Activated CD8-positive, alpha-beta memory T cell treated with anti-CD3 and anti-CD28 coated beads, Interleukin-2, amount 10 ng/mL, durations not matched to agents 7 days and 5 days (primary cell): ENCODE measurements around the gene IGIP. TPM values are rescaled to one million over a fixed set of nuclear protein-coding genes. Genes with fewer than 3 reads are reported as not detected.

Source experiments
- ATAC-seq: fragments of 150-1000 bp; cut with Tn5 transposase; one replicate; pipeline ENCODE4 v1.10.0; 2021; ENCODE audit warnings: moderate library complexity
- CTCF ChIA-PET: fragments of 350-600 bp; sonication (Branson Sonifier 250); formaldehyde crosslinking; loops from one replicate; lab custom pipeline; 2021; ENCODE audit warnings: antibody characterized with exemption; lab: Charles Lee
- DNase-seq: peaks from one replicate; pipeline ENCODE4 v3.0.0-alpha.2; 2020
- H3K27ac Mint-ChIP-seq: one replicate; pipeline ENCODE4 v1.8.0; 2021; ENCODE audit warnings: mild to moderate bottlenecking, mixed read lengths
- H3K27me3 Mint-ChIP-seq: one replicate; pipeline ENCODE4 v1.8.0; 2021; ENCODE audit warnings: mixed read lengths
- H3K36me3 Mint-ChIP-seq: one replicate; pipeline ENCODE4 v1.8.0; 2021; ENCODE audit warnings: mild to moderate bottlenecking, mixed read lengths
- H3K4me1 Mint-ChIP-seq: one replicate; pipeline ENCODE4 v1.8.0; 2021; ENCODE audit warnings: mixed read lengths
- H3K4me3 Mint-ChIP-seq: one replicate; pipeline ENCODE4 v1.8.0; 2021; ENCODE audit warnings: mild to moderate bottlenecking, moderate library complexity, mixed read lengths
- H3K9me3 Mint-ChIP-seq: one replicate; pipeline ENCODE4 v1.8.0; 2022; ENCODE audit warnings: low read depth, mixed read lengths
- total RNA-seq, 2 experiments: library from RNA; stranded (reverse); gene quantifications; one replicate each; pipeline ENCODE4 v1.2.3, GENCODE V29; 2021

Gene IGIP
- total RNA-seq, 2 experiments from 2014 or later, result 2.9 to 3.4 TPM

DNA sequence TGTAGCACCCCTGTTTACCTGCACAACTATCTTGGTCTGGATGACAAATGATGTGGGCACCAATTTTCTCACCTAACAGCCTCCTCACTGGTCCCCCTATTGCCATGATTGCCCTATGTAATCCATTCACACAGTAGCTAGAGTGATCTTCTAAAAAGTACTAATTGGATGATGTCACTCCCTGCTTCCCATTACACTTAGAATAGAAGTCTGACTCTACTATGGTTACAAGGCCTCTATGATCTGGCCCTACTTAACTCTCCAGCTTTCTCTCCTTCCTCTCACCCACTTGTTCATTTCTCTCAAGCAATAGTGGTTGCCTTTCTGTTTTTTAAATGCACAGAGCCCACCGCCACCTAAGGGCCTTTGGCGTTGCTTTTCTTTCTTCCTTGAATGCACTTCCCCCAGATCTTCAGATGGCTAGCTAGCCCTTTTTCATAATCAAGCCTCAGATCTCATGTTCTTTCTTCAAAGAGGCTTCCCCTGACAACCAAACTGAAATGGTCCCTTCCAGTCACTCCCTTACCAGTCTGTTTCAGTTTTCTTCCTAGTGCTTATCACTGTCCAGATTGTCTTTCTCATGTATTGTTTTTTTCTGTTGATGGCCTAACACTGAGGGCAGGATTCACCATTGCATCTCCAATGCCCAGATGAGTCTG lies 8.7 kb downstream of the IGIP start:
- H3K27ac Mint-ChIP-seq, result no peak overlapping the region
- H3K27me3 Mint-ChIP-seq, result no peaks in the 10 kb centered on the region
- ATAC-seq (no peak), DNase-seq (no peak)
- no peaks in the 10 kb centered on the region for H3K36me3 Mint-ChIP-seq
- H3K4me3 Mint-ChIP-seq, result no peak overlapping the region
- H3K4me1 Mint-ChIP-seq, result peaks cover 22% of the 10 kb centered on the region
- H3K9me3 Mint-ChIP-seq, result no peaks in the 10 kb centered on the region
- CTCF ChIA-PET, result interaction anchor here (0.9 to 3.6 kb wide), 9 partner anchors 9 to 61 kb away, joined by 3 to 45 read pairs (median 4); no protein-coding TSS in a partner anchor

DNA sequence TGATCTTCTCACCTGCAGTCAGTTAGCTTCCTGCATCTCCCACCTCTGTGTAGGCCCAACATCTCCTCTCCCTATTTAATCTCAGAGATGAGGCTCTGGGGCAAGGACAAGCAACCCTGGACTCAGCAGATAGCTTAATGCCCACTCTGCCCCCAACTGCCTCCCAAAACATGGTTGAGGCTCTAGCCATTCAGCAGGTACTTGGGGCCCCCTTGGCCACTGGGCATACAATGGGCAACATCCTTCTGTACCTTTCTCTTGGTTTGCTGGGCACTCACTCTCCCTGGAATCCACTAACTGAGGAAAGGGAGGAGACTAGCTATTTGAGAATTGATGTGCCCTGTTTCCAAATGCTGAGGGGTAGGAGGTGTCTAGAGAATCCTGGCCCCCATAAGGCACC lies 9.4 kb downstream of the IGIP start:
- CTCF ChIA-PET, result interaction anchor here (0.6 to 1.8 kb wide), 7 partner anchors 9 to 138 kb away, joined by 3 to 5 read pairs (median 4); no protein-coding TSS in a partner anchor
- DNase-seq (no peak), ATAC-seq (no peak)
- Mint-ChIP-seq H3K9me3 (no peaks in the 10 kb centered on the region), H3K36me3 (no peaks in the 10 kb centered on the region), H3K27me3 (no peaks in the 10 kb centered on the region), H3K27ac (no peak overlapping the region), H3K4me3 (no peak overlapping the region), H3K4me1 (peaks cover 22% of the 10 kb centered on the region)

DNA sequence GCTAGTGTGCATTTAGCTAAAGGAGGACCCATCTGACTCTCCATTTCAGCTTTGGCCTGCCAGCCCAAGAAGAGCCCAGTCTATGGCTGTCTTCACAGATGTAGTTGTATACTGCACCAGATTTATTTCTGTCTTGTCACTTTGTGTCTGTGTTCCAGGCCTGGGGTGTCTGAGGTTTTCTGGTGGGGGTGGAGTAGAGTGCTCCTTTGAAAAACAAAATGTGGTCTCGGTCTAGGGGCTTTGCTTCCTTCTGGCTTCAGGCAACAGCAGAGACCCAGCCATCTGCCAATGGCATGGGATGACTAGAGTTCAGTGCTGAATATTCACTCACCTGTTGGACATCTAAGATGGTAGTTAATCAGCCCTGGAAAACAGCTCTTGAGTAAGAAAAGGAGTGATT lies 10.9 kb downstream of the IGIP start:
- no peak overlapping the region for H3K27ac Mint-ChIP-seq
- no peak for ATAC-seq
- no peak overlapping the region for H3K4me3 Mint-ChIP-seq
- CTCF ChIA-PET, result interaction anchor here (1.1 to 1.8 kb wide), 4 partner anchors 9 to 32 kb away, joined by 3 to 5 read pairs (median 4); no protein-coding TSS in a partner anchor
- H3K27me3 Mint-ChIP-seq, result no peaks in the 10 kb centered on the region
- no peaks in the 10 kb centered on the region for H3K9me3 Mint-ChIP-seq
- peaks cover 15% of the 10 kb centered on the region for H3K4me1 Mint-ChIP-seq
- H3K36me3 Mint-ChIP-seq, result no peaks in the 10 kb centered on the region
- DNase-seq, result peak; percentile 35

DNA sequence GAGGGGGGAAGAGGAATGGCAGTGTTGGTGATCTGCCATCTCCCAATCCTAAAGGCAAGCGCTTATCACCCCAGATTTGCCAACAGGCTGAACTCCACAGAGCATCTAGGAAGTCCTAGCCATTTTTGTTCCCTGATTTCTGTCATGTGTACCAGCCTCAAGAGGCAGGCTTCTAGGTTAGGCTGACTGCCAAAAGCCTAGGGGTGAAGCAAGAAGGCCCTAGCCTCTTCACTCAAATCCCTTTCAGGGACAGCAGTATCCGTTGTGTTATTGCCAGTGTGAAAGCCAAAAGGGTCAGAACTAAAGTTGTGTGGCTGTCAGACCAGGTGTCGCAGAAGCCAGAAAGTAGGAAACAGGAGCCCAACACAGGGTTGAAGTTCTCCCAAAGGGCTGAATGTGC lies 14.7 kb downstream of the IGIP start:
- CTCF ChIA-PET, result interaction anchor here (2.0 to 9.4 kb wide), 2 partner anchors 22 to 66 kb away, joined by 6 to 130 read pairs; partner anchors contain the start of gene PURA
- DNase-seq, result peak; percentile 30
- no peak overlapping the region for H3K4me3 Mint-ChIP-seq
- H3K9me3 Mint-ChIP-seq, result no peaks in the 10 kb centered on the region
- H3K27me3 Mint-ChIP-seq, result peaks cover 5% of the 10 kb centered on the region
- H3K4me1 Mint-ChIP-seq, result peaks cover 6% of the 10 kb centered on the region
- no peaks in the 10 kb centered on the region for H3K36me3 Mint-ChIP-seq
- H3K27ac Mint-ChIP-seq, result no peak overlapping the region
- no peak for ATAC-seq

DNA sequence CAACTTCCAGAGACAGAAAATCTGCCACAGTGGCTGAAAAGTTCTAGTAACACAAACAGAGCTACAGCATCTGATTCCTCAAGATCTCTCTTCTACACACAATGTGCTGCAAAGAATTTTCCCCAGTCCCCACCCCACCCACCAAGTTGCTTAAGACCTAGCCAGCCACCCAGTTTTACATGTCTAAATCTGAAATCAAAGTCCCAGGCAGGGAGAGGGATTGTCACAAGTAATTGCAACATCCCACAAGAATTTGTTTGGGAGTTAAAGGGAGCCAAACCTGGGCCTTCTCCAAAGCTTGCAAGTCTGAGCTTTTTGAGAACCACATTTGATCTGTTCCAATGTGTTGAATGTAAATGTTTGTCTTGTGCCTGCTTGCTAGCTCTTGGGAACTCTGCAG lies 15.5 kb downstream of the IGIP start:
- Mint-ChIP-seq H3K36me3 (no peaks in the 10 kb centered on the region), H3K27me3 (peaks cover 10% of the 10 kb centered on the region), H3K9me3 (no peaks in the 10 kb centered on the region), H3K4me3 (no peak overlapping the region), H3K4me1 (peaks cover 9% of the 10 kb centered on the region), H3K27ac (no peak overlapping the region)
- CTCF ChIA-PET, result interaction anchor here (0.9 to 9.4 kb wide), 5 partner anchors 9 to 69 kb away, joined by 3 to 130 read pairs (median 4); partner anchors contain the start of gene PURA
- ATAC-seq, result no peak
- peak; percentile 16 for DNase-seq

DNA sequence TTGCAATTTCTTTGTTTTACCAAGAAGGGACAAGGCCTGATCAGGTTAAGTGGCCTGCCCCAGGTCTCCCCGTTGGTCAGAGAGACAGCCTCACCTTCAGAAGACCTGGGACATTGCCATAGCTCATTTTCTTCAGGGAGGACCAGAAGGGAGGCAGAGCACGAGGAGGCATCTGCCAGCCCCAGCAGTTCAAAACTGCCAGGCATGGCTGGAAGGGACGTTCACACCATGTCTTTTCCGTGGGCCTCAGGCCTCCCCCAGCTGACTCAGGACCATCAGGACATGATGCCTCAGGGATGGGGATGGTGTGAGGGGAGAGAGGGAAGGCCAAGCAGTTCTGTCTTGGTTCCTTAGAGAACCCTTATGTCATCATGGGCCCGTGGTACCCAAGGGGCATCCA lies 16.5 kb downstream of the IGIP start:
- Mint-ChIP-seq H3K36me3 (no peaks in the 10 kb centered on the region), H3K27ac (no peak overlapping the region), H3K4me1 (peaks cover 12% of the 10 kb centered on the region), H3K4me3 (no peak overlapping the region), H3K9me3 (no peaks in the 10 kb centered on the region), H3K27me3 (peaks cover 19% of the 10 kb centered on the region)
- DNase-seq, result peak; percentile 33
- ATAC-seq, result no peak
- CTCF ChIA-PET, result interaction anchor here (0.9 to 9.4 kb wide), 7 partner anchors 14 to 173 kb away, joined by 3 to 130 read pairs (median 8); partner anchors contain the start of gene PURA

DNA sequence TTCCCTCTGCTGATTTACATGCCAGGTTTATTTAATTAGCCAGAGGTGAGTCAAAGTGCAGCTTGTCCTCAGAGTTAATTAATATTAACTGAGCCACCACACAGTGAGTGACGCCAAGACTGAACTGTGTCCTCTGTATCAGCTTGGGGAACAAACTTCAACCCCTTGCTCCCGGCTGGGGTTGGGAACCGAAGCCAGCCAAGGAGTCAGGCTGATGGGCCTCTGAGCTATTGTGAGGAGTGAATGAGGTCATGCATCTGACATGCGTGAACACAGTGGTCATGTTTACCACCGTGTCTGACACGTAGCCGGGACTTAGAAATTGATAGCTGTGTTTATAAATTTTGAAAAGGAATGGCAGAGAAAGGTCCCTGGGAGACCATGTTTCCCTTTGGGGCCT lies 17.1 kb downstream of the IGIP start:
- H3K36me3 Mint-ChIP-seq, result no peaks in the 10 kb centered on the region
- H3K4me3 Mint-ChIP-seq, result no peak overlapping the region
- H3K4me1 Mint-ChIP-seq, result peaks cover 12% of the 10 kb centered on the region
- H3K27me3 Mint-ChIP-seq, result peaks cover 25% of the 10 kb centered on the region
- no peaks in the 10 kb centered on the region for H3K9me3 Mint-ChIP-seq
- DNase-seq (peak; percentile 31), ATAC-seq (no peak)
- CTCF ChIA-PET, result interaction anchor here (1.1 to 9.4 kb wide), 7 partner anchors 10 to 174 kb away, joined by 3 to 130 read pairs (median 58); partner anchors contain the start of gene PURA
- no peak overlapping the region for H3K27ac Mint-ChIP-seq

DNA sequence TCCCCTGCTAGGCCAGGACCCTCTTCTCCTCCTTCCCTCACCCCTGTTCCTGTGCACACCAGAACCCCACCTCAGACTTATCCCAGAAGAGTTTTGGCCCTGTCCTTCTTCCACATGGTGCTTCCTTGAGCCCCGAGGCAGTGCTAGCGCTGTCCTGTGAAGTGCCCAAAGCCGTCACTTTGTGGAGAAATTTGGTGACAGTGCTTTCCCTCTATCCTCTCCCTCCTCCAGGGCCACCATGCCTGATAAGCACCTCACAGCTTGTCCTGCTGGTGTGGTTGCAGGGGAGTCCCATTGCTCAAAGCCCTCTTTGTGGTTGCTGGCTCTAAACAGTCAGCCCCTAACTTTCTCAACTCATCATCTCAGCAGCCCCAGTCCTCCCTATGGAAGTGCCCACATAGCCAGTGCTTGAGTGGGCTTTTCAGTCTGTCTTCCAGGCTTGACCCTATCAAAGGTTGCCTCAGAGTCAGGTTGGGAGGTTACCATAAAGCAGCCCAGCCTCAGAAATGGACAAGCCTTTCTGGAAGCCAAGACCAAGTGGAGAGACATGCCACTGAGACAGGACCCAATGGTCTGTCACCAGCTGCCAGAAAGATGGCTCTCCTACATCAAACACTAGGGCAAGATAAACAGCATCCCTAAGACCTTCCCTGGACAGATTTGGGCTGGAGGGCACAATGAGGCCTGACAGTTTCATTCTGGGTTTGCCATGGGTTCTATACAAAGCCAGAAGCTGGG lies 18.0 kb downstream of the IGIP start:
- ATAC-seq, result peak; percentile 14
- CTCF ChIA-PET, result interaction anchor here (0.6 to 9.4 kb wide), 20 partner anchors 9 to 491 kb away, joined by 3 to 130 read pairs (median 4); partner anchors contain the start of genes CYSTM1 and PURA
- H3K4me3 Mint-ChIP-seq, result no peak overlapping the region
- H3K4me1 Mint-ChIP-seq, result peaks cover 12% of the 10 kb centered on the region
- no peaks in the 10 kb centered on the region for H3K9me3 Mint-ChIP-seq
- H3K27me3 Mint-ChIP-seq, result peaks cover 29% of the 10 kb centered on the region
- H3K27ac Mint-ChIP-seq, result no peak overlapping the region
- H3K36me3 Mint-ChIP-seq, result no peaks in the 10 kb centered on the region
- peak; percentile 26 for DNase-seq

DNA sequence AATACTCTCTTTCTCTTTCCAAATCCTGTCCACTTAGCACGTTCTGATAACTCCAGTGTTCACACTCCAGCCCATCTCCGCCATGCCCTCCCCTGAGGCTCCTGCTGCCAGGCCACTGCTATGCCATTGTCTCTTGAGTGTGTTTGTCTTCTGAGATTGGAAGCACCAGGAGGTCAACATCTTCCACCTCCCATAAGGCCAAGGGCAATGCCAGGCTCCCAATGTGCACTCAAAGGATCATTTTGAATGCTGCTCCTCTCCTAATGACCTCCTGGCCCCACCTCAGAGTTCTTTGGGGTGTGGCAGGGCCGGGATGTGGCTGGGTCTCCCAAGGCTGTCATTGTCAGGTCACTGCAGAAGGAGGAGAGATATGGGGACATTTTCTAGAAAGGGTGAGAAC lies 19.5 kb downstream of the IGIP start:
- CTCF ChIA-PET, result interaction anchor here (0.9 to 9.4 kb wide), 20 partner anchors 8 to 104 kb away, joined by 3 to 130 read pairs (median 4); partner anchors contain the start of genes NRG2 and PURA
- Mint-ChIP-seq H3K4me1 (peaks cover 12% of the 10 kb centered on the region), H3K9me3 (no peaks in the 10 kb centered on the region), H3K27ac (no peak overlapping the region), H3K27me3 (peaks cover 29% of the 10 kb centered on the region), H3K4me3 (peak overlapping the region; percentile 9), H3K36me3 (no peaks in the 10 kb centered on the region)
- DNase-seq, result peak; percentile 37
- no peak for ATAC-seq

DNA sequence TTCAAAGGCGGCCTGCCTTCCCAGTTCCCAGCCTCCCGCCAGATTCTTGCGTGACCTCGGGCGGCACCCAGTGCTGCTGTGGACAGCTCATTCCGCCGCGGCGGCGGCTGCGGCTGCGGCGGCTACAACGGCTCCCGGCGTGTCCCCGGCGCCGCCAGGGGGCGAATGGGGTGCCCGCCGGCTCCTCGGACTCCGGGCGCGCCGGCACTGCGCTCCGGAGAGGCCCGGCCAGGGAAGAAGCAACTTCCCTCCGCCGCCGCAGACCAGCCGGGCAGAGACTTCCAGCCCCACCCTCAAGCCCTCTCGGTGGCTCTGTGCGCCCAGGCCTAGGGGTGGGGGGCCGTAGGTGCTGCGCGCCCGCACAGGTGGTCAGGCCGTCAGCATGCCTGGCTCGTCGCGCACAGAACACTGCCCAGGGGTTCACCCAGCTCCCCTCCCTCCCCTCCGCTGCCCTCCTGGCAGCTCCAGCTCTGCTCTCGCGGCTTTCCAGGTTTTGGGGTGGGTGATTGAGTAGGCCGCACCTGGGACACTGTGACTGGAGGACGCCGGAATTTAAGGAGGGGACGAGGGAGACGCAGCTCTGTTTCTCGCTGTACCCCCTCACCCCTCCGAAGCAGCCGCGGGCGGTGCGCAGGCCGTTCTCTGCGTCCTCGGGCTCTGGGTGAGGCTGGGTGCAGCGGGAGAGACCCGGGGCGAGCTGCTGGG lies 20.2 kb downstream of the IGIP start:
- Mint-ChIP-seq H3K27me3 (peaks cover 29% of the 10 kb centered on the region), H3K36me3 (no peaks in the 10 kb centered on the region), H3K4me3 (peak overlapping the region; percentile 9), H3K9me3 (no peaks in the 10 kb centered on the region), H3K27ac (no peak overlapping the region), H3K4me1 (peaks cover 12% of the 10 kb centered on the region)
- CTCF ChIA-PET, result interaction anchor here (0.7 to 9.4 kb wide), 25 partner anchors 8 to 902 kb away, joined by 3 to 130 read pairs (median 4); partner anchors contain the start of genes NRG2 and PURA
- peak; percentile 81 for ATAC-seq
- peak; percentile 59 for DNase-seq

DNA sequence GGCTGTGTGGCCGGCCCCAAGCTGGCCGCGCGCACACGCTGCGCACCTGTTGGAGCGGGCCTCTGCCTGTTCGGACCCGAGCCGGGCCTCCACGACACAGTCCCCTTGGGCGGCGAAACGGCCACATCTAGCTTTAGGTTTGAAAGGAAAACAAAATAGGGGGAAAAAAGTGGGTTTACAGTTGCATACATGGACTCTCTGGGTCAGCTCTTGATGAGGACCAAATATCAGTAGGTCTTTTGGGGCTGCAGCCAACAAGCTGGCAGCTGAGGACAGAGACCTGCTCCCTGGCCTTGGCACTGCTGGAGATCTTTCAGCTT lies 20.7 kb downstream of the IGIP start:
- H3K4me1 Mint-ChIP-seq, result peaks cover 12% of the 10 kb centered on the region
- DNase-seq (peak; percentile 26), ATAC-seq (no peak)
- peaks cover 29% of the 10 kb centered on the region for H3K27me3 Mint-ChIP-seq
- no peak overlapping the region for H3K4me3 Mint-ChIP-seq
- no peaks in the 10 kb centered on the region for H3K9me3 Mint-ChIP-seq
- no peak overlapping the region for H3K27ac Mint-ChIP-seq
- H3K36me3 Mint-ChIP-seq, result no peaks in the 10 kb centered on the region
- CTCF ChIA-PET, result interaction anchor here (0.7 to 9.4 kb wide), 17 partner anchors 9 to 902 kb away, joined by 3 to 130 read pairs (median 5); partner anchors contain the start of genes NRG2 and PURA

DNA sequence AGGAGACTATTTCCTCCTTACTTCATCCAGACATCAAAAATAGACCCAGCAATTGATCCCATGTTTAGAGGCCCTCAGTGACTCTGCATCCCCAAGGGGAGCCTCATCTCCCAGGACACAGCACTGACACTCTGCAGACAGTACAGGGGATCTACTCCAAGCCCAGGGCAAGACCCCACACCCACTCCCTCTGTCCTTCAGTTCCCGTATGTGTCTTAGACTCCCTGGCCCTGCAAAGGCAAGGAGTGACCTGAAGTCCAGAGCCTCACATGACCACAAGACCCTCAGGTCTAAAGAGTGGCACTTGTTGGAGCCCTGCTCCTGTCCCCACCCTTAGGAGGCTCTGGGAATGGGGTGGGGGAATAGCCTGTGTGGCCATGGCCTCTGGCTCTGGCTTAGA lies 21.7 kb downstream of the IGIP start:
- Mint-ChIP-seq H3K4me1 (peaks cover 12% of the 10 kb centered on the region), H3K36me3 (no peaks in the 10 kb centered on the region), H3K4me3 (no peak overlapping the region), H3K9me3 (no peaks in the 10 kb centered on the region), H3K27me3 (peaks cover 29% of the 10 kb centered on the region), H3K27ac (no peak overlapping the region)
- peak; percentile 31 for DNase-seq
- no peak for ATAC-seq
- CTCF ChIA-PET, result interaction anchor here (5.0 to 7.4 kb wide), 2 partner anchors 8 to 72 kb away, joined by 69 to 86 read pairs; no protein-coding TSS in a partner anchor
